Measurements from ENCODE around the gene CCNY. TPM values are rescaled to one million over a fixed set of nuclear protein-coding genes. Genes with fewer than 3 reads are reported as not detected.

Gene CCNY
- total and polyA plus RNA-seq, 2 of the 13 experiments (the other 11 are each of a cell fraction or from before 2014, with no cell fraction given): 48.2 to 54.7 TPM

DNA sequence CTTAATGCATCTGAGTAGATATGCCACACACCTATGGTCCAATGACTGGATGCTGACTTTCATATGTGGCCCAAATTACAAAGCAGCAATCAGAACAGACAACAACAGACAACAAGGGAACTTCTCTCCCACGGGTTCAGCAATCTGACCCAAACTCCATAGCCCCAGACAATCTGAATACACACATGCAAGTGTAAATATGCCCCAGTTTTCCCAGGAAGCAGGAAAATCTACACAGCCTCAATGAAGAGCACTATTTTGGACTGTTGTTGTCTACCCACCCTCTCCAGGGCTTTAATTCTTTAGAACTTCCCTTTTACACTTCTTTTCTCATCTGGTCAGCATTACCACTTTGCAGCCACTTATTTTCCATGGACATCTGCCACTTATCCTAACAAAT lies 2.0 kb upstream of the CCNY start (continued):
- TF ChIP-seq, protein P1, sequence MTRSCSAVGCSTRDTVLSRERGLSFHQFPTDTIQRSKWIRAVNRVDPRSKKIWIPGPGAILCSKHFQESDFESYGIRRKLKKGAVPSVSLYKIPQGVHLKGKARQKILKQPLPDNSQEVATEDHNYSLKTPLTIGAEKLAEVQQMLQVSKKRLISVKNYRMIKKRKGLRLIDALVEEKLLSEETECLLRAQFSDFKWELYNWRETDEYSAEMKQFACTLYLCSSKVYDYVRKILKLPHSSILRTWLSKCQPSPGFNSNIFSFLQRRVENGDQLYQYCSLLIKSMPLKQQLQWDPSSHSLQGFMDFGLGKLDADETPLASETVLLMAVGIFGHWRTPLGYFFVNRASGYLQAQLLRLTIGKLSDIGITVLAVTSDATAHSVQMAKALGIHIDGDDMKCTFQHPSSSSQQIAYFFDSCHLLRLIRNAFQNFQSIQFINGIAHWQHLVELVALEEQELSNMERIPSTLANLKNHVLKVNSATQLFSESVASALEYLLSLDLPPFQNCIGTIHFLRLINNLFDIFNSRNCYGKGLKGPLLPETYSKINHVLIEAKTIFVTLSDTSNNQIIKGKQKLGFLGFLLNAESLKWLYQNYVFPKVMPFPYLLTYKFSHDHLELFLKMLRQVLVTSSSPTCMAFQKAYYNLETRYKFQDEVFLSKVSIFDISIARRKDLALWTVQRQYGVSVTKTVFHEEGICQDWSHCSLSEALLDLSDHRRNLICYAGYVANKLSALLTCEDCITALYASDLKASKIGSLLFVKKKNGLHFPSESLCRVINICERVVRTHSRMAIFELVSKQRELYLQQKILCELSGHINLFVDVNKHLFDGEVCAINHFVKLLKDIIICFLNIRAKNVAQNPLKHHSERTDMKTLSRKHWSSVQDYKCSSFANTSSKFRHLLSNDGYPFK (CRISPR knock-in tag; IDR thresholded peaks at IDR 0.05; ENCODE audit: borderline replicate concordance): no peak
- no peak for TF ChIP-seq AKAP8 (CRISPR knock-in tag; IDR thresholded peaks at IDR 0.05)
- TF ChIP-seq FOXA3 (CRISPR knock-in tag; IDR thresholded peaks at IDR 0.05): peak; percentile 78
- no peak for TF ChIP-seq MAF1 (CRISPR knock-in tag; IDR thresholded peaks at IDR 0.05; ENCODE audit: borderline replicate concordance)
- TF ChIP-seq ERF (CRISPR knock-in tag; IDR thresholded peaks at IDR 0.05): peak; percentile 31; the same call in 1 of the 2 replicates
- TF ChIP-seq ZNF639 (CRISPR knock-in tag; conservative IDR thresholded peaks at IDR 0.05): no peak
- TF ChIP-seq TEAD3 (CRISPR knock-in tag; optimal IDR thresholded peaks at IDR 0.05; ENCODE audit: borderline replicate concordance): peak; percentile 31
- TF ChIP-seq ZNF775 (CRISPR knock-in tag; IDR thresholded peaks at IDR 0.05; ENCODE audit: borderline replicate concordance): no peak
- TF ChIP-seq ZHX1 (CRISPR knock-in tag; IDR thresholded peaks at IDR 0.05; ENCODE audit: low read depth): no peak
- TF ChIP-seq SMAD3 (CRISPR knock-in tag; IDR thresholded peaks at IDR 0.05): no peak
- TF ChIP-seq CENPT (CRISPR knock-in tag; IDR thresholded peaks at IDR 0.05; ENCODE audit: low read depth): no peak
- no peak for TF ChIP-seq KDM5B (CRISPR knock-in tag; IDR thresholded peaks at IDR 0.05; ENCODE audit: borderline replicate concordance)
- no peak for TF ChIP-seq KAT7 (CRISPR knock-in tag; IDR thresholded peaks at IDR 0.05; ENCODE audit: borderline replicate concordance)
- no peak for TF ChIP-seq HDAC6 (IDR thresholded peaks at IDR 0.05; ENCODE audit: low read depth, low read length)

Measured in HepG2 (cell line).